Measurements from ENCODE around the gene SPAM1.
"Not testable (repeated sequence)": the region's sequence is repeated elsewhere in the genome, so short reads cannot be mapped to it uniquely, and the experiment has no call there.

Gene SPAM1, protein sequence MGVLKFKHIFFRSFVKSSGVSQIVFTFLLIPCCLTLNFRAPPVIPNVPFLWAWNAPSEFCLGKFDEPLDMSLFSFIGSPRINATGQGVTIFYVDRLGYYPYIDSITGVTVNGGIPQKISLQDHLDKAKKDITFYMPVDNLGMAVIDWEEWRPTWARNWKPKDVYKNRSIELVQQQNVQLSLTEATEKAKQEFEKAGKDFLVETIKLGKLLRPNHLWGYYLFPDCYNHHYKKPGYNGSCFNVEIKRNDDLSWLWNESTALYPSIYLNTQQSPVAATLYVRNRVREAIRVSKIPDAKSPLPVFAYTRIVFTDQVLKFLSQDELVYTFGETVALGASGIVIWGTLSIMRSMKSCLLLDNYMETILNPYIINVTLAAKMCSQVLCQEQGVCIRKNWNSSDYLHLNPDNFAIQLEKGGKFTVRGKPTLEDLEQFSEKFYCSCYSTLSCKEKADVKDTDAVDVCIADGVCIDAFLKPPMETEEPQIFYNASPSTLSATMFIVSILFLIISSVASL

DNA sequence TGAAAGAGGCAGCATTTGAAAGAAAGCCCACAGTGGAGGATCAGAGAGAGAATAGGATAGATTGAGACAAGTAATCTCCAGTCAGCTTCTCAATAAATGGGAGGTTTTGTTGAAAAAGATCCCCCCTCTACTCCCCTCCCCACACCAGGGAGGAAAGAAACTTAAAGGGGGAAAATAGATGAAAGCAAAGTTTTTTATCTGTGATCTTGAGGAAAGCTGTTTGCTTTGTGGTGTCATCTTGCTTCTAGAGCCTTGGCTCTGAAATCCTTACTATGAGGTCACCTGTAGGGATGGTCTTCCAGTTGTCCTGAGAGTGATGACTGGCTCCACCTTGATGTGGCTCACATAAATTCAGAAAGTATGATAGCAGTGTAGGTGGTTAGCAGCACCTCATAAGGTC lies at the start of gene SPAM1:
TSS of gene SPAM1 (plus strand) at position 301 of the 400 bp plus-strand sequence. CDS start 28,330 bp downstream, outside the sequence.
- no peak for DNase-seq (ENCODE audit: low read depth)

DNA sequence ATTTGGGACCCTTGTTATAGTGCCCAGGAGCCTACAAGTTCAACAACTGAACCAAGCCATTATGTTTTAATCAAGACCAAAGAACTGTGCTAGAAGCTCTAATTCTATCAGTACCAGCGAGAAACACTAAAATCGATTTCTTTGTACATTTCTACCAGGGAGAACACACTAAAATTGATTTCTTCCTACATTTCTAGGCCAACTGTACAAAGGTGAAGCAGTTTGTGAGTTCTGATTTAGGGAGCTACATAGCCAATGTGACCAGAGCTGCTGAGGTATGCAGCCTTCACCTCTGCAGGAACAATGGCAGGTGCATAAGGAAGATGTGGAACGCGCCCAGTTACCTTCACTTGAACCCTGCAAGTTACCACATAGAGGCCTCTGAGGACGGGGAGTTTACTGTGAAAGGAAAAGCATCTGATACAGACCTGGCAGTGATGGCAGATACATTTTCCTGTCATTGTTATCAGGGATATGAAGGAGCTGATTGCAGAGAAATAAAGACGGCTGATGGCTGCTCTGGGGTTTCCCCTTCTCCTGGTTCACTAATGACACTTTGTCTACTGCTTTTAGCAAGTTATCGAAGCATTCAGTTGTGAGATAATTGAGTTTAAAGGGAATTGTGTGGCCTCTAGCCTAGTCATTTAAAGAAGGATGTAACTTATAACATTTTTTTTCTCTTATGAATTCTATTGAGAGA lies 48.3 kb upstream of the SPAM1 start:
- DNase-seq (ENCODE audit: low read depth): no peak

DNA sequence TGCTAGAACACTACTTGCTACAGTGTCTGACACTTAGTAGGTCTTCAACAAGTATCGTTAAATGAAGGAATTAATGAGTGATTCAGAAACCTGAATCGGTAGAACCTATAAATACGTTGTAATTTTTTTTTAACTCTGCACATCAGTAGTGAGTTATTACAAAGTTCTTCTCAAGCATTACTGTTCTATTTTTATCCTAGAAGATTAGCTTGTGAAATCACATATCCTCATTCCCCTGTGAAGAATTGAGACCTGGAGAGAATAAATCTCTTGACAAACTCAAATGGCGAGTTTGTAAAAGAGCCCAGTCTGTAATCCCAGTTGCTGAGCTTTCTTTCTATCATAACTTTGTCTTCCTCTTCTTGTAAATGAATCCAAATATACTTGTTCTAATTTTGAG lies 45.4 kb upstream of the SPAM1 start:
- no peak for DNase-seq (ENCODE audit: low read depth)

DNA sequence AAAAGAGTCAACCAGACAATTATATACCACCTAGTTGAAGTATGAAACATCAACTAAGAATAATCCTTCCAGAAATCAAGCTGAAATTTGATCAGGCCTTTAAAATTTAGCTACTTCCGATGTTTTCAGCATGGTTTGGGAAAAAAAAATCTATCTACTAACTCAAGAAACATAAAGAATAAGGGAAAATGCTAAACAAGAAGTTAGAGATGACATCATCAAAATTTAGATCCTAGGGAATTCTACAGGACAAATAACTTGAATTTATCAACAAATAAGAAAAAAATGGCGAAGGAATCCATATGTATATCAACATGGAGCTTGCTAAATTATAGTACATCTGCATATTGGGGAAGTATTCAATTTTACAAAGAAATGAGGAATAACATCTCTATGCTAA lies 43.7 kb upstream of the SPAM1 start:
- DNase-seq (ENCODE audit: low read depth): no peak

DNA sequence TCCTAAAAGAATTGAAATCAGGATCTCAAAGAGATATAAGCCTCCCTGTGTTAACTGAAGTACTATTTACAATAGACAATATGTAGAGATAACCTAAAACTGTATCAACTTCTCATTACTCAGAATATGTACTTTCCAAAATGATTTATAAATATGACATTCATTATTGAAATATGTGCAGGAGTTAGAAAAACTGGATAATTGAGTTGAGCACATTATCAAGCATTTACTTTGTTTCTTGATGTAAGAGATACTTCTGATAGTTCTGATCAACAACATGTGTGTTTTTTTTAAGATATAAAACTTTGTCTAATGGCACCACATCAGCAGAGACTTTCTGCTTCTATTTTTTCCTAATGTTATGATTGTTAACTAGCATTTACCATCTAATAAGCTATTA lies 41.9 kb upstream of the SPAM1 start:
- no peak for DNase-seq (ENCODE audit: low read depth)

DNA sequence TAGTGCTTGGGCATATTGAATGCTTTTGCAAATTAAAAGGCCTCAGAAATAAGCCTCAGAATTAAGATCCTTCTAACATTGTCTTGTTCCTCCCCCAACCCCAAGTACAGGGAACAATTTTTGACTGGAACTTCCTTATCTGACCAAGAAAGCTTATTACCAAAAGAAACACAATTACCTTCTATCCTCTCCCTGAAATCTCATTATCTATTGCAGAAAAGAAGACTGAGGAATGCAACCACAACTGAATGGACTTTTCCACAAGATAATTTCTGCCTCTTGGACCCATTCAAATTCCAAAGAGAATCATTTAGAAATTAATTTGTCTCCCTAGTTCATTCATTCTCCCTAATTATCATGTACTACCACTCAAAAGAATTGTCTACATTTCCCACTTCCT lies 36.8 kb upstream of the SPAM1 start:
- no peak for DNase-seq (ENCODE audit: low read depth)

DNA sequence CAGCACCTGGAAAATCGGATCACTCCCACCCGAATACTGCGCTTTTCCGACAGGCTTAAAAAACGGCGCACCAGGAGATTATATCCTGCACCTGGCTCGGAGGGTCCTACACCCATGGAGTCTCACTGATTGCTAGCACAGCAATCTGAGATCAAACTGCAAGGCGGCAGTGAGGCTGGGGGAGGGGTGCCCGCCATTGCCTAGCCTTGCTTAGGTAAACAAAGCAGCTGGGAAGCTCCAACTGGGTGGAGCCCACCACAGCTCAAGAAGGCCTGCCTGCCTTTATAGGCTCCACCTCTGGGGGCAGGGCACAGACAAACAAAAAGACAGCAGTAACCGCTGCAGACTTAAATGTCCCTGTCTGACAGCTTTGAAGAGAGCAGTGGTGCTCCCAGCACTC lies 30.3 kb upstream of the SPAM1 start:
- DNase-seq (ENCODE audit: low read depth): not testable (repeated sequence)

DNA sequence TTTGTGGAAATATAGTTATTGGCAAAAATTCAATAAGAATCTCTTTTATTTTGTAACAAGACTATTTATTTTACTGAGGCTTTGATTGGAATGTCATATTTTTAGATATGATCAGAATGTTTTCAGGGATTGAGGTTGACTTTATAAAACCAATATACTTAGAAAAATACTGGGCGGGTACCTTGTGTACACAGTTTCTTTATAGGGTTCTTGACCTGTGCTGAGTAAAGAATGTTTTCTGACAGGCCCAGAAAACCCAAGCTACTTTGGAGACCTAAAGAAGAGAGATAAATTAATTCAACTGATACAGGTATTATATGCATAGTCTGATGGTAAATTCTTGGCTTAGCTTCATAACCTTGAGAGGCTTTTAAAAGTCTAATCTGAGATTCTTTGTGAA lies 23.9 kb upstream of the SPAM1 start:
- DNase-seq (ENCODE audit: low read depth): no peak

DNA sequence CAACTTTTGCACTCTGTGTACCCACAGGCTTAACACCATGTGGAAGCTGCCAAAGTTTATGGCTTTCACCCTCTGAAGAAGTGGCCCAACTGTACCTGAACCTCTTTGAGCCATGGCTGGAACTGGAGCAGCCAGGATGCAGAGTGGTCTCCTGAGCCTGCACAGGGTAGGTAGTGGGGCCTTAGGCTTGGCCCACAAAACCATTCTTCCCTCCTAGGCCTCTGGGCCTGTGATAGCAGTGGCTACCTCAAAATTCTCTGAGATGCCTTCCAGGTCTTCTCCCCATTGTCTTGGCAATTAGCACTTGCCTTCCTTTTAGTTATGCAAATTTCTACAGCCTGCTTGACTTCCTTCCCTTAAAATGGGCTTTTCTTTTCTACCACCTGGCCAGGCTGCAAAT lies 19.3 kb upstream of the SPAM1 start:
- DNase-seq (ENCODE audit: low read depth): no peak

DNA sequence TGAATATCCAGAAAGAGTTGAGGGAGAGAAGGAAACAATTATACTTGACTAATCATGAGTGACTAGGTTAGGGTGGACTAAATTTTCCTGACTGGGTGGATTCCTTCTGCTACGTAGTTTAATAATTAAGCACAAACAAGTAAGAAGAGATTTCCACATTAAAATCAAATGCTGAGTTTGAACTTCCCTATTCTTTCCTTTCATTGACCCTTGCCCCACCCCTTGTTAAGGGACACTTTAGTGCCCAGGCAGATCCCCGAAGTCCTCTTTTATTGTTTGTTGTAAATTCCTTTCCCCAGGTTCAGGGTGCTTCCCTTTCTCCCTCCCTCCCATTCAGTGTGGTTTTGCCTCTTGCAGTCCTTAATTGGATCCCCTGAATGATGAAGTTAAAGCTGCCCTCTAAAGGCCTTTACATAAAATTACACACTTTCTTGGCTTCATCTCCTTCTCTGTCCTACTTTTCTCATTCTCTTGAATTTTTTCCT lies 8.8 kb upstream of the SPAM1 start:
- no peak for DNase-seq (ENCODE audit: low read depth)

DNA sequence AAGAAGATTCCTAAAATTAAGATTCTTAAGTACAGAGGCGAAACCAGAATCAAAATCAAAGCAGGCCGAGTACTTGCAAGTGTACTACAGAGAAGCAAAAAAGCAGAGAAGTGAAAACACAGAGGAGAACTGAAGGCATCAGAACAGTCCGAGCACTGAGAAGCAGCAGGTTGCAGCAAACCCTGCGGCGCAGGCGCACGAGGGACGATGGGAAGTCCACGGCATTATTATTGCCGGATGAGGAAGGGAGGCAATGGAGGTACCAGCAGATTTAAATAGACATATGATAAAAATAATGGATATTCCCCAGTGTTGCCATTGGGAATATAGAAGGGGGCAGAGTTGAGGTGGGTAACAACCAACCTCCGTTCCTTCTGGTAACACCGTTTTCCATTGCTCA lies 7.2 kb upstream of the SPAM1 start:
- DNase-seq (ENCODE audit: low read depth): no peak

DNA sequence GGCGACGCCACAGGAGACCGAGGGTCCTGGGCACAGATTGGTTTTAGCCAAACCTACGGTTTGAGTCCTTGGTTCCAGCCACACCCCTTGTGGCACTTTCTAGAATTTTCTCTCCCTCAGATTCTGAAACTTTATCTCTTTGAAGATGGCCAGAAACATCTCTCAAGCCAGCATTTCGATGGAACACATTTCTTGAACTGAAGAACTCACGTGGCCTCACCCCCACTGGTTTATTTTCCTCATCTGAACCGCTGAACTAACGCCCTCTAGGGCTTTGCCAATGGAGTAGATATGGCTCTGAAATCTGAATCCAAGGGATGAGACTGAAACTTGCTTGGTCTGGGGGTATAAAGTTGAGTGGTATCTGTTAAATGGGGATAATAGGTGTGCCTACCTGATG lies 6.7 kb upstream of the SPAM1 start:
- no peak for DNase-seq (ENCODE audit: low read depth)

DNA sequence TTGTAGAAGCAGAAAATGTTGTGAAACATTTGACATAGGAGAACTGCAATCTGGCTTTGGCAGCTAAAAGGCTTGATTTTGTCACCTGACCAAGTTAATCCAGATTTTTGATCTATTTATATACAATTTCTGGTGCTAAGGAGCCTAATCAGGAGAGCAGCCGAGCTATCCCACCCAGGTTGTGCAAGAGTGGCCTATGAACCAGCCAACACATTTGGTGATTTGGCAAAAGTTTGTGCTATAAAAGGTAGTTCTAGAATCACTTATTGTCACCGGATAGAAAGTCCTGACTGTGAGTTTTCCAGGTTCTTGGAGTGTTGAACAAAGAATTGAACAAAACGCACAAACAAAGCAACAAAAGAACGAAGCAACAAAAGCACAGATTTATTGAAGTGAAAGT lies 1.4 kb upstream of the SPAM1 start:
- no peak for DNase-seq (ENCODE audit: low read depth)

DNA sequence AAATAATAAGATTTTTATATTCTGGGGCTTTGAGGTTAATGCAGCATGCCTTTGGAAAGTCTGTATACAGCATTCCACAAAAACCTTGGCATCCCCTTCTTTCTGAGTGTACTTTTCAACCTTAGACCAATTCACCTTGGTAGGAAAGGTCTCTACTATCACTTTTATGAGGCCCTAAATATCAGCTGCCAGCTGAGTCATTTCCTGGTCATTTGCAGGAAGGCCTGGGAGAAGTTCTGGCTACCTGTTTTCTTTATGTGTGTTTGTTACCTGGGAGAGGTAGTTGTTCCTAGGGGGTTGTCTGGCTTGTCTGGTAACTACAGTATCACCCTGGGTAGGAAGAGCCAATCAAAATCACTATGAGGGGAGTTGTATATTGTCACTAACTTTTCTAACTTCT lies 4.1 kb downstream of the SPAM1 start:
- DNase-seq (ENCODE audit: low read depth): no peak

DNA sequence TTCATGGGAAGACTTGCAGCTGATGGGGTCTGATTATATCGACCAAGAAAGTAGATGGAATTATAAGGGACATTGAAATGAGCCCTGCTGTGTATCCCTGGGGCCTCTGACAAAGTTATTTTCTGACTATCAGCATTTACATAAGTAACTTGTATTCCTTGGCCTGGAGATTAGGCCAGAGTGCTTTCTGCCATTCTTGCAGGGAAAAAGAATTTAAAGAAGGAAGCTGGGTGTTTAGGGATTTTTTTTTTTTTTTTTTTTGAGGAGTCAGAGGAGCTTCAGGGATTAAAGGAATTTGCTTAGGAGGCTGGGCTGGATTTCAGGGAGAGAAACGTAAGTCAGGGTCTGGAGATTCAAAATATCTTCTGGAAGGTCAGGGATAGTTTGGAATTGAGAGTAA lies 4.6 kb downstream of the SPAM1 start:
- no peak for DNase-seq (ENCODE audit: low read depth)

DNA sequence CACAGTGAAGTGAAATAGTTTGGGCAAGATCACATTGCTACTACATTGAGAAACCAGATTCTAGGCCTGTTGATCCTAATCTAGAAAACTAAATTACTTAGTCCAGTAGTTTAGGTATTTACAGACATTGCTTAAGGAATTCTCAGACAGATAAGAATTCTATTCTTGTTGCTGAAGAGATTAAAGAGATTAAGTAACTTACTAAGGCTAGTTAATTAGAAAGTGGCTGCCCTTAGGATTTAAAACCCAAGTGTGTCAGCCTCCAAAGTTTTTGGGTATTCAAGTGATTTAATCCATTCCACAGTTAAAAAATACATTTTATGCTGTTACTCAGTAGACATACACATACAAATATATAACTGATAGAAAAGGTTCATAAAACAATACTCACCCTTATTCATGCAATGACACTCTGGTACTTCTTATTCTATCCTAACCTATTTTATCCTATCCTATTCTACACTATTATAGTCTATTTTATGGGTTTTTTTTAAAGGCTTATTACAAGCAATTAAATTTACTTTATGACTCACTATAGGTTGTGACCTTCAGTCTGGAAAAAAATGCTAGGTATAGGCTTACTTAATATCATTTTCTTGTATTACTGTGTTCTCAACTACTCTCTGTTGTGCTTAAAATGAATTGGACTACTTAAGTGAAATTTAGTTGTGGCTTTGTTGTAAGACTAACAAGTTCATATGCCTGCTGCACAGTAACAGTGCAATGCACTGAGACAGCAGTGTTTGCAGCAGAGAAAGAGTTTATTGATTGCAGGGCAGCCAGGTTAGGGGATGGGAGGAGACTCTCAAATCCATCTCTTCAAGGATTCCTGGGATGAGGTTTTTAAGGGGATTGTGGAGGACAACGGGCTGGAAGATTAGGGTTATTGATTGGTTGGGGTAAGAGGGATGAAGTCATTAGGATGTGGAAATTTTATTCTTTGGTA lies 10.7 kb downstream of the SPAM1 start:
- DNase-seq (ENCODE audit: low read depth): no peak

DNA sequence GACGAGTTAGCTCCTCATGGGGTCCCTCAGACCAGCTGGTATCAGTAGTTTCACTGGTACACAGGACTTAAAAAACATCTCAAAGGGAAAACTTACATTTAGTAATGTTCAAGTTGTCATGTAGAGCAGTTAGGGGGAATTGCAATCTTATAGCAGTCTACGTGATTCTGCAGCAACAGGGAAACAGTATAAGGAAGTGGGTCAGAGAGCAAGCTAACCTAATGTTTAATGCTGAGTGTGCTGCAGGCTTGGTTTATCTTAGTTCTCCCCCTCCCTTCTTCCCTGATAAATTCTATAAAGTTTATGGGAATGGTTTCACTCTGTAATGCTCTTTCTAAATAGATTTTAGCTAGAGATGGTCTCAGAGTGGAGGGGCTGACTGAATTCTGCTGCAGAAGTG lies 11.3 kb downstream of the SPAM1 start:
- DNase-seq (ENCODE audit: low read depth): no peak

DNA sequence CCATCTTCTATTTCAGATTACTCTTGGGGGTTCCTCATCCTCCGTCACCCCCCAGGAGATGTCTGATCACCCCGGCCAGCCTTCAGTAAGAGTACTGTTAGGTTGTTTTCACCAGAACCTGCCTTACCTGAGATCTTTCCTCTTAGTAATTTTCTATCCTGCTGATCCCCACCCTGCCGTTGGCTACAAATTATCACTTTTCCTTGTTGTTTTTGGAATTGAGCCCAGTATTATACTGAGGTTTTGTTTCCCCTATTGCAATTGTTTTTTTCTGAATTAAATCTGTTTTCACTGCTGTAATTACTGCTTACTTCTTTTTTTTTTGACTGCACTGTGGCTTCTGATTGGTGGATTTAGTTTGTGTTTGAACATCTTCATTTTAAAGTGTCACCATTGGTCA lies 14.7 kb downstream of the SPAM1 start:
- no peak for DNase-seq (ENCODE audit: low read depth)

DNA sequence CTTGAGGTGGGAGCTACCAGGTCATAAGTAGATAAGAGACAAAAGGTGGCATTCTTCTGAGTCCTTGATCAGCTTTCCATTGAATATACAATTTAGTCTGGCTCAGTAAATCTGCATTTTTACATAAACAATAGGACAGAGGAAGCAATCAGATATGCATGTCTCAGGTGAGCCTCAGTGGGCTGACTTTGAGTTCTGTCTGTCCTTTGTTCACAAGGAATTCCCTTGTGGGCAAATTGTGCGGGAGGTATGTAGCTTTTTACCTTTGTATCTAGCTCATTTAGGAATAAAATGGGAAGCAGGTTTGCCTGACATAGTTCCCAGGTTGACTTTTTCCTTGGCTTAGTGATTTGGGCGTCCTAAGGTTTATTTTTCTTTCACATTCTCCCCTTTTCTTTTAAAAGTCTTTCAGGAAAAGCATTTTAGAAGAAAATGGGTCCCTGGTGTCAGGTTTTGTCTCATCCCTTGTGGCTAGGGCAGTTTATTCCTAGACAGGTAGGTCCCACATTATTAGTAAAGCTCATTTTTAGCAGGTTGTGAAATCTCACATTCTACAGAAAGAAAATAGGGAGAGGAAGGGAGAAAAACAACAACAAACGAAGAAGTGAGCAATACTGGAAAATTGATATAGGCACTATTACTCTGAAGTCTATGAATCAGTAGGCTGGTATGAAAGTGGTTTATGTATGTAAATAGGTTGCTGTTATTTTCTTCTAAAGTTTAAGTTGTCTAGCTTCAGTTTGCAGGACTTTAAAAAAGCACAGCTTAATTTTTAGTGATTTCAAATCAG lies 16.5 kb downstream of the SPAM1 start:
- no peak for DNase-seq (ENCODE audit: low read depth)

DNA sequence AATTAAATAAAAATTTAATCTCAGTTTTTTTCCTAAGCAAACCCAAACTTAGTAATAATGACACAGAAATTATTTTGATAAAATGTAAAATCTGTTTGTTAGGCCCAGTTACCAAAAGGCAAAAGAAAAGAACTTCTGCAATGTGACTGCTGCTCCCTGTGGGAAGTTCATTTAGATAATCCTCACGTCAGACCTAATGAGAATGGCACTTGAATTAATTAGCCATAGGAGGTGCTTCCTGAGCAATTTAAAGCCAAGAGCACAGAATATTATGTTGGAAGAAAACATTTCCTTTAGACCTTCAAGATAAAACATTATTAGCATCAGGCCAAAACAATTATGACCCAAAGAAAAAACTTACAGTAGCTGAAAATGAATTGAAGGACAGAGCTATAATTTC lies 19.4 kb downstream of the SPAM1 start:
- DNase-seq (ENCODE audit: low read depth): no peak

DNA sequence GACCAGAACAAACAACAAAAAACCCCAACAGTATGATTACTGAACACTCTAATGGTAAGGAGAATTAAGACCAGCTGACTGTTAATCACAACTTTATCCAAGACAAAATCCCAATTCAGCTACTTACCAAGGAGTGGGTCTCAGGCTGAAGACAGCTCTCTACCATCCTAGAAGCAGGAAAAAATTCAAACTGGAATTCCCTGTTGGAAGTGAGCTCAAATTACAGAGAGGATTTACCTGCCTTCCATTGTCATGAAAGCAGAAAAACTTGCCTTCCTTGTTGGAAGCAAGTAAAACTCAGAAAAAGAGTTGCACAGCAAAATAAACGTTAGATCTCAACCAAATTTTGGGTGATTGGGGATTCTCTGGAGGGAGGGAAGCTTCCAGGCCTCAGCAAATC lies 20.9 kb downstream of the SPAM1 start:
- DNase-seq (ENCODE audit: low read depth): no peak
